ENCODE measurements around the gene GIPR. TPM values are rescaled to one million over a fixed set of nuclear protein-coding genes. Genes with fewer than 3 reads are reported as not detected.

GIPR gene
- under 0.01 TPM in 1 of 2 replicates, not detected in the other for total RNA-seq

DNA sequence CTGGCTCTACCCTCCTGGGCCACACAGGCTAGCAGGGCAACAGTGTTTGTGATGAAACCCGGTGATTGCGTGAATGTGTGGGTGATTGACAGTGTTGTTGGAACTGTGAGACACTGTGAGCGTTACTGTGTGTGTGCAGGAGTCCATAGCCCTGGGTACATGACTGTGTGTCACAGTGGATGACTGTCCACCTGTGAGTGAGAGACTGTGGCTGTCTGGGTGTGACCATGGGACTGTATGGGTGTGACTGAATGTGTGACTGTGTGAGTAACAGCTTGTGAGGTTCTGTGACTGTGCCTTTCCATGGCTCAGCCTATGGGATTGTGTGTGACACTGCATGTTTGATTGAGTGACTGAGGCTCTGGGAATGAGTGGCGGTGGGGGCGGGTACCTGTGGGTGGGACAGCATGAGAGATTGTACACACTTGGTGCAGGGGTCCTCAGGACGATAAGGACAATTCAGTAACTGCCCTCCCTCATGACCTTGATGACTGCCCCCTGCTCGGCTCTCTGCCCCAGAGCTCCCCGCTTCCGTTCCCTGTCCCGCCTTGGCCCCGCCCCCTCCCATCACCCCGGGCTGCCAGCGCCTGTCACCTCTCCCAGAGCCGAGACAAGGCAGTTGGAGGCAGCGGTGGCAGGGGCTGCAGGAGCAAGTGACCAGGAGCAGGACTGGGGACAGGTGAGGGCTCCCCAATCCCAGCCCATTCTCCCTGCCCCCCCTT, at the start of gene GIPR:
Gene GIPR (plus strand): TSS at position 602 of the 722 bp plus-strand sequence. CDS start 1,300 bp downstream, outside the sequence.

GRCh38 chr19:45638930-45639729, 28.9 kb upstream of the GIPR start, which contains the start of gene EML2:
TSS of gene EML2 (minus strand) at chr19:45639397. CDS start at chr19:45639376, 21 bp downstream.

GRCh38 chr19:45691516-45692186, 23.6 kb downstream of the GIPR start, which contains the start of gene SNRPD2:
TSS of gene SNRPD2 (minus strand) at chr19:45691953. CDS start at chr19:45691888, 65 bp downstream.

DNA sequence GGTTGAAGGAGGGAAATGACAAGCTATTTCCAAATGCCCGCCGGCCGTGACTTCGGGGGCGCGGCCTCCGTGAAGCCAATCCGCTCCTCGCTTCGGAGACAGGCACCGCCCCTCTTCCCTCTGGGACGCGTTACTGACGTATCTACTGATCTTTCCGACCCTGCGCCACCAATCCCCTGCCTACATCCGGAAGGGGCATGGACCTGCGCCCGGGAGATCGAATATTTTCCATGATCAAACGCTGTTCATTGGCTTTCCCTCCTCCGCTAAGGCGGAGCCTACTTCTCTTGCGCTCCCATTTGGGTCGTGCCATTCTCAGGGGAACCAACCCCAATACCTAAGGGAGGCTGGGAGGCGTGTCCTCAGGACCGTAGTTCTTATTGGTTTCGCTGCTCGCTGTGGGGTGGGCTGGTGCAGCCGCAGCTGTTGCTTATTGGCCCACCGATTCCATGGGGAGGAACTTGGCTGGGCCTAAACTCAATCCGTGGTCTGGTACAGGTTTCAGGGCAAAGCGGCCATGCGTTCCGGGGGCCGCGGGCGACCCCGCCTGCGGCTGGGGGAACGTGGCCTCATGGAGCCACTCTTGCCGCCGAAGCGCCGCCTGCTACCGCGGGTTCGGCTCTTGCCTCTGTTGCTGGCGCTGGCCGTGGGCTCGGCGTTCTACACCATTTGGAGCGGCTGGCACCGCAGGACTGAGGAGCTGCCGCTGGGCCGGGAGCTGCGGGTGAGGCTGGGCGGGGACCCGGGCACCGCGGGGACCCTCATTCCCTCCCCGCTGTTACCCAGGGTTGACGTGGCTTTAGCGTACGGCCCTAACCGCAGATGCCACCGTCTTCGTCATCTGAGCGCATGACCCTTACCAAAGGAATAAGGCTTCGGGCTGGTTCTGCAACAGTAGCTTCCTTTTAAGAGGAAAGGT, 24.4 kb downstream of the GIPR start, which contains the start of gene QPCTL:
Gene QPCTL (plus strand): TSS at position 480 of the 919 bp plus-strand sequence. CDS start 38 bp downstream, at position 518.

GRCh38 chr19:45730368-45731288, 62.6 kb downstream of the GIPR start, which contains the start of gene FBXO46:
TSS of gene FBXO46 (minus strand) at chr19:45730896. CDS start at chr19:45713495, 17,401 bp downstream.

Other genes starting within 250 kb of the GIPR start
- gene ERCC1, start 244.3 kb upstream of the GIPR start, total RNA-seq = 97.2 and 128 TPM in 2 replicates
- gene FOSB, start 200.2 kb upstream of the GIPR start, total RNA-seq = 0.44 and 0.62 TPM in 2 replicates
- gene RTN2, start 171.2 kb upstream of the GIPR start, total RNA-seq = 6.1 and 8.1 TPM in 2 replicates
- 2.3 and 2.7 TPM in 2 replicates for gene PPM1N, start 169.8 kb upstream of the GIPR start, total RNA-seq
- gene VASP, start 160.7 kb upstream of the GIPR start, total RNA-seq = 79.4 and 119 TPM in 2 replicates
- gene OPA3, start 83.4 kb upstream of the GIPR start, total RNA-seq = 5.2 and 6.0 TPM in 2 replicates
- gene GPR4, start 66.0 kb upstream of the GIPR start, total RNA-seq = 0.11 and 0.12 TPM in 2 replicates
- gene EML2, start 28.8 kb upstream of the GIPR start, total RNA-seq = 48.3 and 65.2 TPM in 2 replicates
- gene SNRPD2, start 23.7 kb downstream of the GIPR start, total RNA-seq = 360 and 424 TPM in 2 replicates
- gene QPCTL, start 24.4 kb downstream of the GIPR start, total RNA-seq = 15.6 and 24.7 TPM in 2 replicates
- gene FBXO46, start 62.7 kb downstream of the GIPR start, total RNA-seq = 4.4 and 5.6 TPM in 2 replicates
- gene MEIOSIN, start 65.2 kb downstream of the GIPR start, total RNA-seq = not detected in 2 replicates
- gene SIX5, start 101.0 kb downstream of the GIPR start, total RNA-seq = 7.0 and 13.6 TPM in 2 replicates
- gene DMPK, start 114.3 kb downstream of the GIPR start, total RNA-seq = 21.7 and 39.0 TPM in 2 replicates
- 42.9 and 55.0 TPM in 2 replicates for gene DMWD, start 124.6 kb downstream of the GIPR start, total RNA-seq
- 0.11 and 0.12 TPM in 2 replicates for gene RSPH6A, start 147.1 kb downstream of the GIPR start, total RNA-seq
- gene SYMPK, start 194.9 kb downstream of the GIPR start, total RNA-seq = 34.7 and 37.6 TPM in 2 replicates
- not detected in 2 replicates for gene FOXA3, start 196.1 kb downstream of the GIPR start, total RNA-seq
- 29.3 and 34.6 TPM in 2 replicates for gene IRF2BP1, start 217.9 kb downstream of the GIPR start, total RNA-seq
- 0.77 and 1.2 TPM in 2 replicates for gene MYPOP, start 234.4 kb downstream of the GIPR start, total RNA-seq
- gene NANOS2, start 246.6 kb downstream of the GIPR start, total RNA-seq = not detected in 2 replicates